AG09319 (cell line): ENCODE results near the gene HIBCH.
"Not testable (repeated sequence)": the region's sequence is repeated elsewhere in the genome, so short reads cannot be mapped to it uniquely, and the experiment has no call there.

Experiments
- DNase-seq: peaks from one replicate; pipeline ENCODE4 v3.0.0-alpha.2; 2010; ENCODE audit warnings: low read depth; ENCODE audit errors: extremely low read depth
- TF ChIP-seq, protein P1 (sequence below): IDR thresholded peaks from 2 replicates; pipeline ENCODE4 v1.5.1; 2011; ENCODE audit warnings: low read depth, mild to moderate bottlenecking, inconsistent platforms, low read length, moderate library complexity

The HIBCH gene

GRCh38 chr2:190315273-190315672, 4.4 kb downstream of the HIBCH start:
- TF ChIP-seq, protein P1, sequence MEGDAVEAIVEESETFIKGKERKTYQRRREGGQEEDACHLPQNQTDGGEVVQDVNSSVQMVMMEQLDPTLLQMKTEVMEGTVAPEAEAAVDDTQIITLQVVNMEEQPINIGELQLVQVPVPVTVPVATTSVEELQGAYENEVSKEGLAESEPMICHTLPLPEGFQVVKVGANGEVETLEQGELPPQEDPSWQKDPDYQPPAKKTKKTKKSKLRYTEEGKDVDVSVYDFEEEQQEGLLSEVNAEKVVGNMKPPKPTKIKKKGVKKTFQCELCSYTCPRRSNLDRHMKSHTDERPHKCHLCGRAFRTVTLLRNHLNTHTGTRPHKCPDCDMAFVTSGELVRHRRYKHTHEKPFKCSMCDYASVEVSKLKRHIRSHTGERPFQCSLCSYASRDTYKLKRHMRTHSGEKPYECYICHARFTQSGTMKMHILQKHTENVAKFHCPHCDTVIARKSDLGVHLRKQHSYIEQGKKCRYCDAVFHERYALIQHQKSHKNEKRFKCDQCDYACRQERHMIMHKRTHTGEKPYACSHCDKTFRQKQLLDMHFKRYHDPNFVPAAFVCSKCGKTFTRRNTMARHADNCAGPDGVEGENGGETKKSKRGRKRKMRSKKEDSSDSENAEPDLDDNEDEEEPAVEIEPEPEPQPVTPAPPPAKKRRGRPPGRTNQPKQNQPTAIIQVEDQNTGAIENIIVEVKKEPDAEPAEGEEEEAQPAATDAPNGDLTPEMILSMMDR, result no peak

GRCh38 chr2:190313880-190314279, 5.7 kb downstream of the HIBCH start:
- DNase-seq, result no peak
- TF ChIP-seq, protein P1, result no peak

More at GRCh38 chr2:190315273-190315672, 4.4 kb downstream of the HIBCH start:
- DNase-seq, result no peak

- DNase-seq, result not testable (repeated sequence)
Measured at GRCh38 chr2:190312635-190313025, 7.0 kb downstream of the HIBCH start.

DNA sequence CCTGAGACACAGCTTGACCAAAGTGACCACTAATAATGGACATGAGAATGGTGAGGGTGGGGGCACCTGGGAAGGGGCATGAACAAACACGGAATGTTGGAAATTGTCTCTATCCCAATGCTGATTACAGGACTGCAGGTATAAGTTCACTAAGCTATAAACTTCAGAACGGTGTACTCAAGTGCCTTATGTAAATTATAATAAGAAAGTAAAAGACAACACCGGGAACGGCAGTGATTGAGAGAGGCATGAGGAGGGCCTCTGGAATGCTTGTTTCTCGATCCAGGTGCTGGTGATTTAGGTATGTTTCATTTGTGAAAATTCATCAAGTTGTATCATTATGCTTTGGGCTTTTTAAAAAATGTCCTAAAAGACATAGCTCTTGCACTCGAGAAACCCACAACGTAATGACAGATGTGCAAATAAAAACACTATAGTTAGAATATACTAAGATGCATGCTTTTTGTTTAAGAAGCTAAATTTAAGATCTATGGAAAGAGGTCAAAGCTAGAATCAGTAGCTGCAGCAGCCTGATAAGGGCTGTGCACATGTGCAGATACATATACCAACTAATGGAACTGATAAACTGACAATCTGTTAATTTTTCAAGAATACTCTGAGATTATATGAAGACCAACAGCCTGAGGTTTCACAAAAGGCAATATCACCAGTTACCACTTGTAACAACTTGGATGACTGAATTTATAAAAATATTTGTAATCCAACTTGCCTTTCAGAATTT, 7.6 kb downstream of the HIBCH start:
- TF ChIP-seq, protein P1, result no peak
- DNase-seq, result no peak

DNA sequence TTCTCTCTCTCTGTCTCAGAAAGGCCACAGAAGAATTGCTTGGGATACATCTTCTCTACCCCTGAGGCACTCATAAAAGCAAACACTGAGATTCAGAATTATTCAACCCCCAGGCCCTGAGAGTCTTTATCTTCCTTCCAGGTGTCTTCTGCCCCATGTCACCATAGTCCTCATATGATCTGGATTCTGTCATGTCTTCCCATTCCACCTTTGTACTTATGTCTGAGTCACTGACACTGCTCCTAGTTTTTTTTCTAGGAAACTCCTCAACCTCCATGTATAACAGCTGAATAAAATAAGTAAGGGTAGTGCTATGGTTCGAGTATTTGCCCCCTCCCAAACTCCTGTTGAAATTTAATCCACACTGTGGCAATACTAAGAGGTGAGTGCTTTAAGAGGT, 11.6 kb downstream of the HIBCH start:
- TF ChIP-seq, protein P1, result no peak
- DNase-seq, result no peak

- TF ChIP-seq, protein P1, result no peak
- DNase-seq, result no peak
Measured at GRCh38 chr2:190304404-190304803, 15.2 kb downstream of the HIBCH start.

DNA sequence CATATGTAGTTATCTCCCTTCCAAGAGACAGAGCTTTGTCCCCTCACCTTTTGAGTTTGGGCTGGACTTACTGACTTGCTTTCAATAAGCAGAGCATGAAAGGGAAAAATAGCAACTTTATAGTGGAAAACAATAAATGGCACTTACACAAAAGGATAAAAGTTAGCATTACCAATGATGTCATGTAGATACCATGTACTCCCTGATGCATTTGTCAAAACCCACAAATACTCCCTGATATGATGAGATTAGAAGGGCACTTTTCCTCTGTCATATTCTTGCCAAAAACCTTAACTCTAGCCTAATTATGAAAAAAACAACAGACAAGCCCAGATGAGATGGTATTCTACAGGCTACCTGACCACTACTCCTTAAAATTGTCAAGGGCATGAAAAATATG, 16.0 kb downstream of the HIBCH start:
- TF ChIP-seq, protein P1, result no peak
- DNase-seq, result no peak

- DNase-seq, result no peak
- TF ChIP-seq, protein P1, result no peak
Measured at GRCh38 chr2:190302052-190302451, 17.6 kb downstream of the HIBCH start.
